HG03066 (cell line): ENCODE results near the gene PCED1A.

Experiments
- ATAC-seq: cut with Tn5 transposase; IDR thresholded peaks from one replicate; pipeline ENCODE4 v1.9.1; 2021; ENCODE audit warnings: low read depth; ENCODE audit not compliant: unreplicated experiment

PCED1A gene

DNA sequence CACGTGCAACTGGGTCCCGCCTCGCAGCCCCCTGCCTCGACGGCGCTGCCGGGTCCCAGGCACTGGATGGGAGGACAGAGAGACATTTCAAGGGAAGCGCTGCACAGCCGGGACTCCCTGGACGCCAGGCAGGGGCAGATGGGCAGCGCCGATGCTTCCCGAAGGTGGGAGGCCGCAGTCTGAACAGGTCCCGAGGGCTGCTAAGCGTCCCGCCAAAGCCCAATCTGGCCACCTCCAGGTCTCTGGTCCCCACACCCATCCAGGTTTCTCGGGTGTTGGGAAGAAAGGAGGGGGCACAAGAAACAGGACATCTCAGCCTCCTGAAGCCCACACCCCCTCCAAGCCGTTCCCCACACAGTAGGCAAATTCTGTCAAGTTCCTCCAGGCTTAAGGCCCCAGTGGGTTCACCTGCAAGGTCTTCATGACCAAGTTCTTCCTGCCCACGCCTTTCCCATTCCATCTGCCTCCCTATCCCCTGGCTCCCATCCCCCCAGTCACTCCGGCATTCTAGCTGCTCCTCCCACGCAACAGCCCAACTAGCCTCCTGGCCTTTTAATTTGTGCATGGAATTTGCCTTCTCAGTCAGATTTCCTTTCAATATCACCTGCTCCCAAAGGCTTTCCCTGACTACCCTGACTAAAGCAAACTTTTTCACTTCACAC is 34.6 kb downstream of the PCED1A start:
- ATAC-seq, result no peak

DNA sequence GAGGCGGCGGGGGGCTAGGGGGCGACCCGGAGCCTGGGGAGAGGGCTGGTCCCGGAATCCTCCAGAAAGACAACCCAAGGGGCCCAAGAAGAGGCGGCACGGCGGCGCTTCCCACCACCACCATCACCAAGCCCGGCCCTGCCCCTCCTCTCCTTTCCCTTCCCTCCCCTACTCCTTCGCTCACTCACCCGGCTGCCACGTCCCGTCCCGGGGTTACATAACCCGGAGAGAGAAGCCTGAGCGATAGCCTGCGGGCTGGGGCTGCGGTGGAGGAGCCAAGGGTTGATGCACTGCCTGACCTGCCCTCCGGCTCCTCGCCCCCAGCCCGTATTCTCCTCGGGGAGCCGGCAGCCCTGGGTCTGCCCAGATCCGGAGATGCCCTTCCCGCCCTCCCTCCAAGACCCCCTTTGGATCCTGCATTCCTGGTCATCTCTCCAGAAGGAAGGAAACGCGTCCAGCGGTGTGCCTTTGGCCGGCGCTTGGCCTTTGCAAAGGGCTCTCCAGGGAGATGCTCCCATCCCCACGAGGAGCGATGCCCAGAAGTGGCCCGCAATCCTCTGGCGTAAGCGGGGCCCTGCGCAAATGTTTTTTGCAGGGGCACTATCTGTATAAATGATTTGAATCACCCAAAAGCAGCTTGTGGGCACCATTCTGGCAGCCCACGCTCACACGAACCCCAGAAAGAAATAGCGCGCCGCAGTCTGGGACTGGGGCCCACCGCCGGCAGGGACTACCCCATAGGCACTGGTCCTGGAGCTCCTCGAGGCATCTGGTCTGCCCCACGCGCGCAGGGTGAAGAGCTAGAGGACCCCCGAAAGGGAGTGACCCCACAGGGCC is 35.4 kb downstream of the PCED1A start:
- no peak for ATAC-seq

DNA sequence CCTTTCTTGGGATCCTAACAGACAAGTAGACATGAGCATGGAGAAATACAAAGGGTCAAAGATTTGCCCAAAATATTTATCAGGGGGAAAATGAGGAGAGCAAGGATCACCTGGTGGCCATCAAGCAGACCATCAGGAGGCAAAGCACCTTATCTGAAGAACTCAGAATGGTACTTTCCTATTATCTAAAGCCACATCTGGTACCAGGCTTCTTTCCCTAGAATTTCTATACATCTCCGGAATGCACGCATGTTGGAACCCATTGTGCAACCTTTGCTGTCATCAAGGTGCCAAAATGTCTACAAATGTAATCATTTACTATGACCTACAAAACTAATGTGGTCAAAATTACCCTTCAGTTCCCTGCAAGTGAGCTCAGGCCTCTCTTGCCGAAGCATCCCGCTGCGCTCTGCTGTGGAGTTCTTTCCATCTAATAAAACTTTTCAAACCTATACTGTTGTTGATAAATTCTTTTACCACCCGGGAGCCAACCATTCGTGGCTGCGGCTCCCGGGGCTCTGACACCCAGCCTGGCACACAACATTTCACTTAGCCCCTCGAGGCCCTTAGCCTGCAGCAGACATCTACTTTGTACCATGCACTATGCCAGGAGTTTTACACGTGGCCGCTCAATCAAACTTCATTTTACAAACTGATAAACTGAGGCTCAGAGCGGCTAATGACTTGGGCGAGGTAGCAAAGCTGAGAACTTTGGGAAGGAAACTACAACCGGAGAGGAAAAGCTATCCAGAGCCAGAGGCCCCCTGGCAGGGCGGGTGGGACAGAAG is 36.2 kb downstream of the PCED1A start:
- ATAC-seq, result no peak

DNA sequence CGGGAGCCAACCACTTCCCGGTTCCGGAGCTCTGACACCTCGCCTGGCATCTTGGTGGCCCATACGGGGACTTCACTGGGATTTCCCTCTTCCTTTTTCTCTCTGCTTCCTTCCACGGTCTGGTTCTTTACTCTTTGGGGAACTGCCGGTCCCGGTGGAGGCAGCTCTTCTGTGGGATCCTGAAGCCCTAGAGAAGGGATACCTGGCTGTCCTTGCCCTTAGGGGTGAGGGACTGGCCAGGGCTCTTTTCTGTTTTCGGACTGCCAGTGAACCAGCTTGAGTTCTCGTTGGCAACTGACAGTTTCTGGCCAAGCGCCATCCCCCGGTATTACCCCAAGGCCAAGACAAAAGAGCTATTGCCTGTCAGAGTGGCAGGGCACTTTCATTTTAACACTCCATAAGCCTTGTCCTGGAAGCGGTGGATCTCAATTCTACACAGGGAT is 39.1 kb downstream of the PCED1A start:
- no peak for ATAC-seq

DNA sequence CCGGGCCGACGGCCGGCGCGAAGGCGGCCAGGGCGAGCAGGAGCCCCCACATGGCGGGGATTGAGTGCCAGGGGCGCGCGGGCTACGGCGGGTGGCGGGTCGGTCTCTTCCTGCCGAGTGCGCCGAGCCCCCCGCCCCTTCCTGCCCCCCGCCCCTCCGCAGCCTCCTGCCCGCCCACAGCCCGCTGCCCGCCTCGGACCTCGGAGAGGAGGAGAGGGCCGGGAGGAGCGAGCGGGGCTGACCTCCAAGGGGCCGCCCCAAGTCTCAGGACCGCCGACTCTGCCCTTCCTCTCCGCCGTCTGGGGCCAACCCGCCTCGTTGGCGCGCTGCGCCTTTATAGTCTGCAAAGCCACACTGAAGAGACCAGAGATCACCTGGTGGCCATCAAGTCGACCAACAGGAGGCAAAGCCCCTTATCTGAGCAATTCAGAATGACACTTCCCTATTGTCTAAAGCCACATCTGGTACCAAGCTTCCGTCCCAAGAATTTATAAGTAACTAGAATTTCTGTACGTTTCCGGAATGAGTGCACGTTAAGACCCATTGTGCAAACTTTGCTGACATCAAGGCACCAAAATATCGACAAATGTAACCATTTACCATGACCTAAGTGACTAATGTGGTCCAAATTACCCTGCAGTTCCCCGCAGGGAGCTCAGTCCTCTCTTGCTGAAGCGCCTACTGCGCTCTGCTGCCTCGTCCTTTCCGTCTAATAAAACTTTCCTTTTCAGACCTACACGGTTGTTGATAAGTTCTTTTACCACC is 39.8 kb downstream of the PCED1A start, which contains the start of gene CPXM1:
Gene CPXM1 (minus strand): TSS at position 107 of the 765 bp plus-strand sequence. CDS start 55 bp downstream, at position 52.
- ATAC-seq, result no peak

DNA sequence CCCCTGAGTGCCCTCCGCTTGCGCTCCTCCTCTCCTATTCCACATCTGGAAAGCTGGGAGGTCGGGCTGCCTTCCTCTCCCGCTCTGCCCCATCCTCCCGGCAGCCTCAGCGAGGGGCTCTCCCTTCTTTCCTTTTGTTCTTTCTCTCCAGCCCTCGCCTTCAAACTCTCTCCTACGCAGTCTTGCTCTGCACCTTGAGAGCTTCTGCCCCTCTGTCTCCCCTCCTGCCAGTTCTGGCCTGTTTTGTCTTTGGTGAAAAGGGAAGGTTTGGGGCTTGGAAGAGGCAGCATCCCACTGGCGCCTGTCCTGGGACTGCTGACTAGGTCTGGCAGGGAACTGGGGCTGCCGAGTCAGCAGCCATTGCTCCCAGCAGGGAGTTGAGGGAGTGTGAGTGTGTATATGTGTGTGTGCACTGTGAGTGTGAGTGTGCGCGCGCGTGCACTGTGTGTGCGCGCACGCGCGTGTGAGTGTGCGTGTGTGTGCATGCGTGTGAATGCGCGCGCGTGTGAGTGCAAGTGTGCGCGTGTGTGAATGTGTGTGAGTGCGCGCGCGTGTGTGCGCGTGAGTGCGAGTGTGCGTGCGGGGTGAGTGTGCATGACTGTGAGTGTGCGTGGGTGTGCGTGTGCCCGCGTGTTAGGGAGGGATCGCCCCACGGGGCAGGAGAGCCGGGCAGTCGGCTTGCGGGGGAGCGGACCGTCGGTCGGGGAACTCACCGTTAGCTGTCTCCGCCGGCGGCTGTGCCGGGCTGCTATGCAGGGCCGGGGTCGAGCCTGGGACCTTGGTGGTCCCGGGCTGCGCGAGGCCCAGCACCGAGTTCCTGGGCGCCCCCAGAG is 40.6 kb downstream of the PCED1A start:
- ATAC-seq, result no peak

DNA sequence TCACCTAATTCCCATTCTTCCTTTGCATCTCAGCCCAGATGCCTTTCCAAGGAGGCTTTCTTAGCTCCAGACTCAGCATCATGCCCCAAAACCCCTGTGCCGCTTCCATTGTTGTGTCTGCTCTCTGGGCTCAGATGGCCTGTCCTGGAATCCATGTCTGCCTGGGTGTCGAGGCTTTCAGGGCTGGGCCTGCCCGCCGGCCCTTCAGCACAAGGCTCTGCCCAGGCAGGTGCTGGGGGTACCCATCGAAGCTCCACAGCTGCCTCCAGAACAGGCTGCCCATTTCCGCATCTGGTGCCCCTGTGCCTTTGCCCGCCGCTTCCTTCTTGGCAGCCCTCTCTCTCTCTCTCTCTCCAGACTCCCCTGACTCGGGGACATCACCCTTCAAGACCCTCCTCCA is 41.2 kb downstream of the PCED1A start:
- no peak for ATAC-seq

DNA sequence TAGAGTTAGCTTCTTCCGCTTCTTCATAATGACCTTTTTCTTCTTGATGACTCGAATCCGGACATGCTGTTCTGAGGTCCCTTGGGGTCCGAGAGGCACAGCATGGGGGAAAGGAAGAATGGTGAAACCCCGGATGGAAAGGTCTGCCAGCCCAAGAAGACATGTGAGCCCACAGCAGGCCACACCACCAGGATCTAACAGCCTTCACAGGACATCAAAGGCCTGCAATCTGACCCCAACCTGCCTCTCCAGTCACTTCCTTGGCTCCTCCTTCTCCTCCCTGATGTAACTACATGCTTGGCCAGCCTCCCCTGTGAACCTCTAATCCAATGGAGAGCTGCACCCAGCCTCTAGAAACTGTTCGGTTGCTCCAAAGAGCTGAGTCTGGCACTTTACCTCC is 41.6 kb downstream of the PCED1A start:
- ATAC-seq, result no peak

DNA sequence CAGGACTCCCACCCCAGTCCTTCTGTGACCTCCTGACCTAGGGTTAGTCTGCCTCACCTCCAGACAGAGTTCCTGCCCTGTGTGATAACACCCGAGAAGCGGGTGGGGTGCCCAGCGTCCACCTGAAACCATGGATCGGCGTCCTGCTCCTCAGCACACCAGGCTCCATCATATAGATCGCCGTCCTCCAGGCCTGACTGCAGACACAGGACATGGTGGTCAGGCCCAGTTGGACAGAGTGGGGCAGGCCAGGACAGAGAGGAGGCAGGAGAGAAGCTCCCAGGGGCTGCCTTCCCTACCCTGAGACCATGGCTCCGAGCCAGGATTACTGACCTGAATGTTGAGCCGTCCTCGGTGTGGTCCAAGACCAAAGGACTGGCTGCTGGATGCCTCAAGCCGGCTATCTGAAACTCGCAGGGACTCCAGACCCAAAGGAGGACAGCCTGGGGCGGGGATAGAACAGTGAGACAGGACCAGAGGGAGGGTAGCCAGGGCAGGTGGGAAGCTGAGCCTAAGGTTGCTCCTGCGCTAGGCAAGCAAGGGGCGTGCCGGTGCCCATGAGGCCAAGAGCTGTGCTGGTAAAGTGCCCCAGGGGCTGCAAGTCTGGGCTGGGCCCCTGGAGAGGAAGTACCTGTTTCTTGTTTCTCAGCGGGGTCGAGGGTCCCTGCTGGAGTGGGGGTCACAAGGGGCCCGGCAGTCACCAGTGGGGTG is 42.2 kb downstream of the PCED1A start:
- no peak for ATAC-seq

DNA sequence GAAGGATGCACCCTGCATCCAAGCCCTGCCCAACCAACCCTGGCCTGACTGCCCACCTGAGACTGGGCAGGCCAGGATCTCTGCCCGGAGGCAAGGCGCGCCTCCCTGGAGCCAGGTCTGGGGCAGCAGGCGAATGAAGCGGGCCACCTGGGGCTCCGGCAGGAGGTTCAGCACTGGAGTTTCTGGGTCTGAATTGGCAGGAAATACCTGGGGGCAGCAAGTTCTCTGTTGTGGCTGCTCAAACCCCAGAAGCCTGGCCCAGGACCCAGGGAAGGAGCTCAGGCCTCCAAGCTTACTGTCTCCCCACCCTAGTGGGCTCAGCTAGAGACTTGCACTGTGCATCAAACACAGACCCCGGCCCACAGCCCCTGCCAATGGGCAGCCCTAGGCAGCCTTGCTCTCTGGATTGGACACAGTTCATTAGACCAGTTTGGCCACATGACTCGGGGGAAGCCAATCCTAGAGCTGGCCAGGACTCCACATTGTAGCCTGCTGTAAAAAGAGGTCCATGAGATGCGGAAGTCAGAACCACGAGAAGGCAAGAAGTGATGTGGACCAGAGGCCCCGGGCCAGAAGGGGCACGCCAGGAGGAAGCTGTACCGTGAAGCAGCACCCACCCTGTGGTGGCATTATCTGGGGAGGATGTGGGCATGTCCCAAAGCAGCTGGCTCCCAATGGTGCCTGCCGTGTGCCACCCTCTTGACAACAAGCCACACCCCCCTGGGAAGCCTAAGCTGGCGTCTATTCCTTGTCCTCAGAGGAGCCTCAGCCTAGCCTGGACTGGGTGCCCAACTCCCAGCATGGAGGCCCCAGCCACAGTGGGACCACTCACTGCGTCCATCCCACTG is 43.1 kb downstream of the PCED1A start:
- no peak for ATAC-seq

DNA sequence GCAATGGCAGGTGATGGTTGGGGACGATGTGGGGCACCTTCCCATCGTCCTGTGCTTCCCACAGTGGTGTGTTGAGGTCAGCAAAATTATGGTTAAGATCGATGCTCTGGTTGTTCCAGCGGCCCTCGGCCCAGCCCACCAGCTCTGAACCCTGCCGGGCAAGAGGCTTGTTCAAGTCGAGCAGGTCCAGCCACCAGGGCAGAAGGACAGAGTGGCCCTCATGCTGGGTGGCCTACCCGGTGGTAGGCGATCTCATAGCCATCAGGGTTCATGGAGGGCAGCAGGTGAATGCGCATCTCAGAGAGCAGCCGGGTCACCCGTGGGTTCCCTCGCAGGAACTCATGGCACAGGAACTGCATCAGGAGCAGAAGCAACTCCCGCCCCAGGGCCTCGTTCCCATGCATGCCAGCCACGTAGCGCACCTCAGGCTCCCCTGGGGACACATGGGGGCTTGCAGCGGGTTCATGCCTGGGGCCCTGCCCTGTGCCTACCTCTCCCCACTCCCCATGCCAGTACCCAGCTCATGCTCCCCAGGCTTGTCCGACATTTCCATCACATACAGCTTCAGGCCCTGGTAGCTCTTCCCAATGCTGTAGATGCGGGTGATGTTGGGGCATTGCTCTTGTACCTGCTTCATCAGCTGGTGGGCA is 44.3 kb downstream of the PCED1A start:
- no peak for ATAC-seq

DNA sequence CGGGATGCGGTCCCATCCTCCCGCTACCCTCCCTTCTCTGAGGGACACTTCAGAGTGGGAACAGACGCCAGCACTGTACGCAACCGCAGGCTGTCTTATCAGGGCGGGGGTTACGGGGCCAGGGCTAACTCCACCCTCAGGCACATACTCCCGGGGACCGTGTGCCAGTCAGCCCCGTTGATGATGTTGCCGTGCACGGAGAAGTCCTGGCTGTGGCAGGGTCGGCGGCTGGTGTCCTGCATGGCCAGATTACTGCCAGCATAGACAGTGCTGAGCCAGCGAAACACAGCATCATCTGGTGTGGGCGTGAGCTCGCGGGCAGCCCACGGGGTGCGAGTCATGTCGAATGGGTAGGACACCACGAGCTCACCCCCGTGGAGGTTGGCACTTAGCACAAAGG is 45.0 kb downstream of the PCED1A start:
- no peak for ATAC-seq

DNA sequence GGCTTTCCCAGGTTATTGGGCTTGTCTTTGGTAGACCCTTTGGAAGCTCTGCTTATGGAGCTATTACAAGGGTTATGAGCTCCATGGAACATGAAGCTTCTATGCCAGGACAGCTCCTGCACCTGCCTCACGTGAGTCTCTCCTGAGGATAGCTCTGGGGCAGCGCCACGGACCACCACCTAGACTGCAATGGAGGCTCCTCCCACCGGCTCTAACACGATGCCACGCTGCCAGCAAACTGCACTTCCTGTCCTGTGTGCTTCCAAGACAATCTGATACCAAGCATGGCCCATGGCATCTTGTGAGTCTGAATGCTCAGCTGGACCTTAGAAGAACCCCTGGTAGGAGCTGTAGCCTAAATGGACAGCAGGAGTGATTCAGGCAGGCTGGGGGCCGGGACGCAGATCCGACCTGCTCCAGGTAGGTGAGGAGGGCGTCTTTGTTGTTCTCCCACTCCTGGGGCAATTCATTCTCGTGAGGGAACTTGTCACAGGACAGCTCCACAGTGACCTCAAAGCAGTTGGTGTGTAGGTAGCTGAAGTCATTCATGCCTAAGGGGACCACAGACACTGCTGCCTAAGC is 45.5 kb downstream of the PCED1A start:
- ATAC-seq, result no peak

DNA sequence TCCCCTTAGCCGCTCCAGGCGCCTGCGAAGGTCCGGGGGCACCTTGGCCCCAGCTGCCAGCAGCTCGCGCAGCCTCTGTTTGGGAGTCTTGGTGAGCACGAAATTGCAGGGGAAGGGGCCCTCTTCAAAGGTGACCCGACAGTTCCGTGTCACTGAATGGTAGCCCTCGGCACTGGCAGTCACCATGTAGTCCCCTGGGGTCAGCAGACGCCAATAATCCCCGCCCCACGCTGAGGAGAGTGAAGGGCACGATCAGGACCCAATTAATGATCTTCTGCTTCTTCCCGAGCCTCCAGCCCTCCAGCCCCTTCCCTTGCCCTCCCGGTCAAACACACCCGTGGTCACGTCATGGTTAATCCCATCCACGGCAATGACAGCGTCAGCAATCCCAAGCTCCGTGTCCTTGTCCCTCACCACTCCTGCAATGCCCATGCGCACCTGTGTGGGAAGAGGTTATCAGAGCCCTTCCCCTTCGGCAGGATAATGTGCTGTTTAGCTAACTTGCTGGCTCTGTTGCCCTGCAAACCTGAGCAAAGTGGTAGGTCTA is 46.2 kb downstream of the PCED1A start:
- no peak for ATAC-seq

DNA sequence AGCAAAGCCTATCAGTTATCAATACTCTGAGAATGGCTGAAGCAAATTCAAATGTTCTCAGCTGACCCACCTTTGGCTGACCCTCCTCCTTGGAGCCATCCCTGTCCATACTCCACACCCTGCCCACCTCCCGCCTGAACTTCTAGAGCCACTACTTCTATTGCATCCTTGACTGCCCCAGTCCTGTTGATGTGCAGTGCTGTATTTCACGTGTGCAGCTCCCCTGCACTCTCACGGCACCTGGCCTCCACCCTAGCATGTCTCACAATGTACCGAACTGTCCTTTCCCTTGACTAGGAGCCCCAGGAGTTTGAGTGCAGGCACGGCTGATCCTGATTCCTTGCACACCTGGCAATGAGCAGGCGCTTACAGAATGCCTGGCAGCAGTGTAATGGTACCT is 47.0 kb downstream of the PCED1A start:
- no peak for ATAC-seq
